Coronary artery (tissue), 2 donors: ENCODE data around the gene LAMC3.

Experiments
- DNase-seq: peaks from one replicate; pipeline ENCODE4 v3.0.0-alpha.2; 2017; ENCODE audit warnings: low spot score
- H3K27ac ChIP-seq, 2 donors: fragments of 200-600 bp; sonication (generic); one replicate each; pipeline ENCODE4 v1.5.1; 2016 to 2019
- H3K4me3 ChIP-seq: fragments of 200-600 bp; sonication (generic); 2 replicates; pipeline ENCODE4 v1.5.1; 2016; ENCODE audit warnings: mild to moderate bottlenecking, moderate library complexity
- CTCF ChIP-seq: fragments of 200-600 bp; sonication (generic); IDR thresholded peaks from one replicate; pipeline ENCODE4 v1.5.1; 2019; ENCODE audit warnings: antibody characterized with exemption

Gene LAMC3

DNA sequence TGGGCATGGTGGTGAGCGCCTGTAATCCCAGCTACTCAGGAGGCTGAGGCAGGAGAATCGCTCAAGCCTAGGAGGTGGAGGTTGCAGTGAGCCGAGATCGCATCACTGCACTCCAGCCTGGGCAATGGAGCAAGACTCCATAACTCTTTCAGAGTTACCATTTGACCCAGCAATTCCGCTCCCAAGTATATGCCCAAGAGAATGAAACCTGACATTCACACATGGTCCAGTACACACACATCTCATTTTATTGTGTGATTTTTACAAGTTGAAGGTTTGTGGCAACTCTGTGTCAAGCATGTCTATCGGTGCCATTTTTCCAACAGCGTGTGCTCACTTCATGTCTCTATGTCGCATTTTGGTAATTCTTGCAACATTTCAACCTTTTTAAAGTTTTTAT is 45.1 kb upstream of the LAMC3 start:
- no peak for TF ChIP-seq CTCF
- DNase-seq, result no peak
- Histone ChIP-seq H3K27ac (no peak overlapping the region), H3K4me3 (no peak overlapping the region)

GRCh38 chr9:130965680-130966079 is 43.3 kb upstream of the LAMC3 start:
- DNase-seq, result no peak
- TF ChIP-seq CTCF, result no peak
- Histone ChIP-seq H3K4me3 (no peak overlapping the region), H3K27ac (no peak overlapping the region)

GRCh38 chr9:130970052-130970451 is 38.9 kb upstream of the LAMC3 start:
- DNase-seq, result no peak
- Histone ChIP-seq H3K4me3 (no peak overlapping the region), H3K27ac (no peak overlapping the region)
- no peak for TF ChIP-seq CTCF

DNA sequence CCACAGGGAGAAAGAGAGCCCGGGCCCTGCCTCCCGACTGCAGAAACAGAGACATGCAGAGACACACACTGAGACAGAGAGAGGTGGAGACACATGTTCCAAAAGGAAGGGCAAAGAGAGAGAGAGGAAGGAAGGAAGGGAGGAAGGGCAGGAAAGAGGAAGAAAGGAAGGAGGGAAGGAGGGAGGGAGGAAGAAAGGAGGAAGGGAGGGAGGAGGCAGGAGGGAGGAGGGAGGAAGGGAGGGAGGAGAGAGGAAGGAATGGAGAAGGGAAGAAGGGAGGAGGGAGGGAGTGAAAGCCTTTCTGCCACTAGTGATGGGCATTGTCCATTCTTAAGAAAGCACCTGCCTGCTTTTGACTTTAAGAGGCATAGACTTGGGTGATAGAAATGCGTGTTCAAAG is 38.1 kb upstream of the LAMC3 start:
- no peak for TF ChIP-seq CTCF
- no peak for DNase-seq
- H3K4me3 ChIP-seq, result no peak overlapping the region
- H3K27ac ChIP-seq, result no peak overlapping the region

DNA sequence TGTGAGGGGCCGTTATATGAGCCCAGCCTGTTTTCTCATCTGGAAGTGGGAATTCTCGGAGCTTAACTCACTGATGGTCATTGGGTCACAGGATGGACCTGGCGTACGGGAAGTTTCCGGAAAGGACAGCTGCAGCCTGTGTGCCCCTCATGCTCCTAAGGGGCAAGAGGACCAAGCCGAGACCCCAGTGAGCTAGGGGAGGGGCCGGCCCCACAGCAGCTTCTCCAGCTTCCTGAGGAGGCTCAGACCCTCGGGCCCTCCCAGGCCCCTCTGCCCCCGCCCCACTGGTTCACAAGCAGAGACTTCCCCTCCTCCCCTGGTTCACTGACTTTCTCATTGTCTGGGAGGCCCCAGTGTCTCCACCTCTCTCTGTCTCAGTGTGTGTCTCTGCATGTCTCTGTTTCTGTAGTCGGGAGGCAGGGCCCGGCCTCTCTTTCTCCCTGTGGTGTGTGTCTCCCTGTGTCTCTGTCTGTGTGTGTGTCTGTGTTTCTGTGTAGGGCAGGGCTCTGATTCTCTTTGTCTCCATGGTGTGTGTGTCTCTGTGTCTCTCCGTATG is 37.6 kb upstream of the LAMC3 start:
- TF ChIP-seq CTCF, result no peak
- no peak for DNase-seq
- Histone ChIP-seq H3K4me3 (no peak overlapping the region), H3K27ac (no peak overlapping the region)

DNA sequence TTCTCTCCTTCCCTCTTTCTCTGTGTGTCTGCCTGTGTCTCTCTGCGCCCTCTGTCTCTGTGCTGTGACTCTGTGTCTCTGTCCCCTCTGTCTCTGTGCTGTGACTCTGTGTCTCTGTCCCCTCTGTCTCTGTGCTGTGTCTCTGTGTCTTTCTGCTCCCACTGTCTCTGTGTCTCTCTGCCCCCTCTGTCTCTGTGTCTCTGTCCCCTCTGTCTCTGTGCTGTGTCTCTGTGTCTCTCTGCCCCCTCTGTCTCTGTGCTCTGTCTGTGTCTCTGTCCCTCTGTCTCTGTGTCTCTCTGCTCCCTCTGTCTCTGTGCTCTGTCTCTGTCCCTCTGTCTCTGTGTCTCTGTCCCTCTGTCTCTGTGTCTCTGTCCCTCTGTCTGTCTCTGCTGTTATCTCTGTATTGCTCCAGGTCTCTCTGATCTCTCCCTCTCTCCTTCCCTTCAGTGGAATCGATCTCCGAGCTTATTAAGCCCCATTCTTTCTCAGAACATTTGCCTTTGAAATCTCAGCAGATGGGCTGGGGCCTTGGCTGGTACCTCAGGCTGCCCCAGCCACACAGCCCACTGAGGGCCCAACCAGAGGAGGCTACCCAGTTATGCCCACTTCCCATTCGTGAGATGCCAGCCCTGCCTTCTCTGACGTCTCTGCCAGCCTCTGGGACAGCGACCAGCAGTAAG is 36.6 kb upstream of the LAMC3 start:
- DNase-seq, result no peak
- no peak overlapping the region for H3K4me3 ChIP-seq
- no peak overlapping the region for H3K27ac ChIP-seq
- TF ChIP-seq CTCF, result no peak

DNA sequence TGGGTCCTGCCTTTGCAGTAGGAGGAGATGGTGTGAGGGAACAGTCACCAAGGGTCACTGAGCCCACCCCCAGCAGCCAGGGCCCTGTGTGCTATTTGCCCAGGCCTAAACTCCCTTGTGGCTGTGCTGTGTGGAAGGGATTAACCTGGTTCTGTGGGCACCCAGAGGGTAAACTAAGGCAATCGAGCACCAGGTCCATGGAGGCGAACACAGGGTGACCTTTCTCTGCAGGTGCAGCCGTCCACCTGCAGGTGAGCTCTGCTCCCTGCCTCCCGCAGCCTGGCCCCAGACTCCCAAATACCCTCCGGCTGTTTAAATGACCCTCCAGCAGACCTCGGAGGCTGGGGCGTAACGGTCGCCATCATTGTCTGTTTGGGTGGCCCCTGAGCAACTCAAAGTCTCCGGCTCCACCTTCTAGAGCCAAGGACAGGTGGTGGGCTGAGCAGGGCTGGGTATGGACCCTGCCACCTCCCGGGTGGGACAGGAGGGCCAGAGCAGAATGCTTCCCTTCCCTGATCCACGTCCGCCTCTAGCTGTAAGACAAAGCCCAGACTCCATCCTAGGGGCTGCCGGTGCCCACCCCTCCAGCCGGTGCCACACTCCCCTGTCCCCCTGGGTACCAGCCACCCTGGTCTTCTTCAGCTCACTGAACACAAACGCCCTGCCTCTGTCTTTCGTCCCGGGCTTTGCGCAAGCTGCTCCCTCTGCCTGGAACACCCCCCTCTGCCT is 35.9 kb upstream of the LAMC3 start:
- Histone ChIP-seq H3K4me3 (no peak overlapping the region), H3K27ac (no peak overlapping the region)
- no peak for DNase-seq
- TF ChIP-seq CTCF, result no peak
